GM18505 (cell line): ENCODE data around the gene ABCA7.
A peak's percentile ranks its signal among the peaks of the same experiment; 100 is the strongest.

Source experiments
- ATAC-seq: cut with Tn5 transposase; IDR thresholded peaks from one replicate; pipeline ENCODE4 v1.9.1; 2021; ENCODE audit not compliant: unreplicated experiment
- POLR2A ChIP-seq: IDR thresholded peaks from 4 replicates; pipeline ENCODE4 v1.6.1; 2011; ENCODE audit warnings: borderline replicate concordance; ENCODE audit not compliant: insufficient read depth, insufficient read length; ENCODE audit errors: extremely low read depth

Gene ABCA7

DNA sequence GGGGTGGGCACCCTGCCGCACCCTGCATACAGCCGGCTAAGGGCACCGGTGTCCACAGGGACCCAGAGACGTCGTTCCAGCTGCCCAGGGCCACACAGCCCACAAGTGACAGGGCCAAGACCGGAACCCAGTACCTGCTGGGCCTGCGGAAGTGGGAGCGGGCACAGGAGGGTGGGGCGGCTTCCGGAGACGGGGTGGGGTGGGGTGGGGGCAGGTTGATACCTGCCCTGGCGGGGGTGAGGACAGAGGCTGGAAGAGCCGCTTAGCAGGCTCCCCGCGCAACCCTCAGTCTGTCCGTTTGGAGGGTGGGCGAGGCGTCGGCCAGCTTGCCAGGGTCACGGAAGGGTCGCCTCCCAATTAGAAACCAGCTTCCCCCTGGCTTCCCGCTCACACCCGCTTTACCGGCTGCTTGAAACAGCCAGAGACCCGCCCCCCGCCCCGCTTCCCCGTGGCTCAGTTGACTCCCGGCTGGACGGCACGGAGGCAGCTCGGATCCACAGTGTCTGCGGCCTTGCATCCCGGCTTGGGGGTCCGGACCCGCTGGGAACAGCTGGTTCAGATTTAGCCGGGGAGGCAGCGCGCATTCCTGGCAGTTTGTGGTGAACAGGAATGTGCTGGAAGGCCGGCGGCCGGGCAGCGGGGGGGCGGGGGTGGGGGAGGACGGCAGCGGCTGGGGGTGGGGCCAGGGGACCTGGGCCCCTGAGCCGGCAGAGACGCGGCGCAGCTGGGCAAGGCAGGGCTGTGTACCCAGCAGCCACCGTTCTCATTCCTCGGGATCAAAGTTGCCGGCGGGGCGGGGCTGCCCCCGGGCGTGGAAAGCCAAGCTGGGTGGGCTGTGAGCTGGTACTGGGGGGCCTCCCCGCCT lies 11.6 kb upstream of the ABCA7 start:
- ATAC-seq = no peak

GRCh38 chr19:1032264-1032867 lies 7.5 kb upstream of the ABCA7 start:
- TF ChIP-seq POLR2A = no peak
- ATAC-seq = no peak

More for the DNA sequence above, 11.6 kb upstream of the ABCA7 start:
- TF ChIP-seq POLR2A = peak; percentile 63

- no peak for TF ChIP-seq POLR2A
- ATAC-seq = no peak
Measured at GRCh38 chr19:1035998-1036621, 3.8 kb upstream of the ABCA7 start.

- ATAC-seq = no peak
- TF ChIP-seq POLR2A = no peak
Measured at GRCh38 chr19:1037621-1038064, 2.3 kb upstream of the ABCA7 start.

GRCh38 chr19:1038978-1039645 lies 795 bp upstream of the ABCA7 start:
- TF ChIP-seq POLR2A = no peak
- ATAC-seq = no peak

DNA sequence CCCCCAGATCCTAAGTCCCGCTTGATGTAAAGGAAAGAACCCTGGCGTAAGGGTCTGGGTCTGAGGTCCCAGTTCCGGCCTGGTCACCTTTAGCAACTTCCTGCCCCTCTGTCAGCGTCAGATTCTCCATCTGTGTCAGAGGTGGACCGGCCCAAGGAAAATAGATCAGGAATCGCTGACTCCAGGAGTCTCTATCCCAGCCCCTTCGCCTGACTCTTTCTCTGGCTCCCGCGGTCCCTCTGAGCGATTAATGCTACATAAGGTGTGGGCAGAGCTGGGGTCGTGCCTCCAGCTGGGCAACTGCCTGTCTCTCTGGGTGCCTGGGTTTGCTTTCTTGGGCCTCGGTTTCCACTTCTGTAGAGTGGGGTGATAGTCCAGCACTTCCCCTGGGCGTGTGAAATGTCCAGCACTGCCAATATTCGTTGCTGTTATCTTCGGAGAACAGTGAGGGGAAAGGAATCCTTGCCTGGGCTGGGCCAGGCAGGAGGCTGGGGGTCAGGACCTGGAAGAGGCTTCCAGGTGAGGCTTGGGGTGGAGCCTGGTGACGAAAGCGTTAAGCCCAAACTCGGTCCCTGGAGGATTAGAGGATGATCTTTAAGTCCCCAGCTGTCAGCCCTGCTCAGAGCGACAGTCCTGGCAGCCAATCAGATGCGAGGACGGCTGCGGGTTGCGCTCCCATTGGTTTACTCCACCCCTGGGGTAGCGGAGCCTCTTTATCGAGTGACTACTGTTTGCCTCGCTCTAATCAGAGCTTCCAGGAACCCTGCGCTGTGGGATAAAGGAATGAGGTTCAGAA lies 767 bp downstream of the ABCA7 start:
- peak; percentile 28 for ATAC-seq
- no peak for TF ChIP-seq POLR2A

DNA sequence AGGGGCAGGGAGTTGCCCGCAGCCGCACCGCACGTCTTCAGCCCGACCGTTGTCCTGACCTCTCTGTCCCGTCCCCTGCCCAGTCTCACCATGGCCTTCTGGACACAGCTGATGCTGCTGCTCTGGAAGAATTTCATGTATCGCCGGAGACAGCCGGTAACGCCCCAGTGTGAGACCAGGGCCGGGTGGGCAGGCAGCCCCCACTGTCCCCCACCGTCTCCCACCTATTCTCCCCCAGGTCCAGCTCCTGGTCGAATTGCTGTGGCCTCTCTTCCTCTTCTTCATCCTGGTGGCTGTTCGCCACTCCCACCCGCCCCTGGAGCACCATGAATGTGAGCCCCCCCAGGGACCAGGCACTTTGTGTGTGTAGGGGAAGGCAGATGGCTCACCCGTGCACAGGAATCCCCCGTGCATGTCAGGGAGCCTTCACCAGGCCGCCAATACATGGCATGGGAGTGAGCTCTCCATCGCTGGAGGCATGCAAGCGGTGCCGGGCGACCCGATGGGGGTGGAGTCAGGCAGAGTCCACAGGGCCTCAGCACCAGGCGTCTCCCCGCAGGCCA lies 1.4 kb downstream of the ABCA7 start:
- no peak for ATAC-seq
- no peak for TF ChIP-seq POLR2A

DNA sequence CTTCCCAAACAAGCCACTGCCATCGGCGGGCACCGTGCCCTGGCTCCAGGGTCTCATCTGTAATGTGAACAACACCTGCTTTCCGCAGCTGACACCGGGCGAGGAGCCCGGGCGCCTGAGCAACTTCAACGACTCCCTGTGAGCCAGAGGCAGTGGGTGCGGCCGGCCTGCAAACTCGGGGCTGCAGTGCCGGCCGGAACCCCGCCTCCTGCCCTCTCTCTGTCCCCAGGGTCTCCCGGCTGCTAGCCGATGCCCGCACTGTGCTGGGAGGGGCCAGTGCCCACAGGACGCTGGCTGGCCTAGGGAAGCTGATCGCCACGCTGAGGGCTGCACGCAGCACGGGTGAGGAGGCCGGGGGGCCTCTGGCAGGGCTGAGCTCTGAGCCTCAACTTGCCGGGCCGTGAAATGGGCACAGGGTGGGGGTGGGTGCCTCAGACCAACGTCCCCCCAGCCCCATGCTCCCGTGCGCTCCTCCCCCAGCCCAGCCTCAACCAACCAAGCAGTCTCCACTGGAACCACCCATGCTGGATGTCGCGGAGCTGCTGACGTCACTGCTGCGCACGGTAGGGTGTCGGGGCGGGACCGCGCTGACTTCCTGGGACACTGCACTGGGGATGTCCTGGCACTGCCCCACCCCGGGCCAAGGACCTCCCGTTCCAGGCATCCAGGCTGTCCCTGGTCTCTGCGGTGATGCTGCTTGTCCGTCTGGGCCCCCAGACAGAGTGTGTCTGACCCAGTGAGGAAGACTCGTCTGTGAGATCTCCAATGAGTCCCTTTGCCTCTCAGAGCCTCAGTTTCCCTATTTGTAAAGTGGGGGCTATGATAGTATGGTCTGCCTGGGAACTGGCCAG lies 2.2 kb downstream of the ABCA7 start:
- TF ChIP-seq POLR2A = no peak
- ATAC-seq = no peak

- no peak for ATAC-seq
Measured at GRCh38 chr19:1042689-1043511, 3.0 kb downstream of the ABCA7 start.

GRCh38 chr19:1045247-1045603 lies 5.3 kb downstream of the ABCA7 start:
- no peak for TF ChIP-seq POLR2A
- no peak for ATAC-seq

More at GRCh38 chr19:1042689-1043511, 3.0 kb downstream of the ABCA7 start:
- TF ChIP-seq POLR2A = no peak
